Karpas-422 (cell line): ENCODE data around the gene ANO6. TPM values are rescaled to one million over a fixed set of nuclear protein-coding genes. Genes with fewer than 3 reads are reported as not detected.

Experiments
- DNase-seq: peaks from one replicate; pipeline ENCODE4 v3.0.0-alpha.2; 2015
- H2AFZ ChIP-seq: fragments of 200-600 bp; sonication (generic); 2 replicates; pipeline ENCODE4 v1.6.1; 2014; ENCODE audit warnings: antibody characterized with exemption, low read length, mixed read lengths
- H3K27ac ChIP-seq: fragments of 200-600 bp; sonication (generic); 2 replicates; pipeline ENCODE4 v1.5.1; 2014; ENCODE audit warnings: mild to moderate bottlenecking, low read length, moderate library complexity
- H3K27me3 ChIP-seq: fragments of 200-600 bp; sonication (generic); 2 replicates; pipeline ENCODE4 v1.6.1; 2014; ENCODE audit warnings: low read length, mixed read lengths
- H3K36me3 ChIP-seq: fragments of 200-600 bp; sonication (generic); 2 replicates; pipeline ENCODE4 v1.6.1; 2014; ENCODE audit warnings: low read length, mixed read lengths; ENCODE audit not compliant: insufficient read depth
- H3K4me1 ChIP-seq: fragments of 200-600 bp; sonication (generic); 2 replicates; pipeline ENCODE4 v1.6.1; 2014; ENCODE audit warnings: mild to moderate bottlenecking, low read length, mixed read lengths
- H3K4me2 ChIP-seq: fragments of 200-600 bp; sonication (generic); 2 replicates; pipeline ENCODE4 v1.6.1; 2014; ENCODE audit warnings: low read length, low read depth, mild to moderate bottlenecking; ENCODE audit not compliant: poor library complexity, severe bottlenecking
- H3K4me3 ChIP-seq: fragments of 200-600 bp; sonication (generic); 2 replicates; pipeline ENCODE4 v1.5.1; 2014; ENCODE audit warnings: mild to moderate bottlenecking, antibody characterized with exemption, low read length, mixed read lengths
- H3K79me2 ChIP-seq: fragments of 200-600 bp; sonication (generic); 2 replicates; pipeline ENCODE4 v1.6.1; 2014; ENCODE audit warnings: mild to moderate bottlenecking, low read length, mixed read lengths
- H3K9ac ChIP-seq: fragments of 200-600 bp; sonication (generic); 2 replicates; pipeline ENCODE4 v1.6.0; 2014; ENCODE audit warnings: low read length
- H3K9me2 ChIP-seq: fragments of 200-600 bp; sonication (generic), shearing (Covaris generic); replicated peaks from 2 replicates; pipeline ENCODE4 v1.6.0; 2014; ENCODE audit warnings: mild to moderate bottlenecking, low read length, moderate library complexity; ENCODE audit not compliant: insufficient read depth
- H3K9me3 ChIP-seq: fragments of 300-700, 200-600 bp; sonication (generic); 2 replicates; pipeline ENCODE4 v1.6.1; 2014; ENCODE audit warnings: low read length, mixed read lengths
- H4K20me1 ChIP-seq: fragments of 200-600 bp; sonication (generic); 2 replicates; pipeline ENCODE4 v1.6.1; 2014; ENCODE audit warnings: mild to moderate bottlenecking, antibody characterized with exemption, low read length, low read depth; ENCODE audit not compliant: insufficient read depth
- total RNA-seq: library from RNA; depleted of rRNA; stranded (reverse); fragments of >200 nt; shearing (Covaris generic); gene quantifications from 2 replicates; pipeline ENCODE4 v1.2.3, GENCODE V29; 2014; ENCODE audit warnings: low replicate concordance

ANO6 gene
- total RNA-seq, 1 experiment from 2014 or later, result 1.1 TPM

DNA sequence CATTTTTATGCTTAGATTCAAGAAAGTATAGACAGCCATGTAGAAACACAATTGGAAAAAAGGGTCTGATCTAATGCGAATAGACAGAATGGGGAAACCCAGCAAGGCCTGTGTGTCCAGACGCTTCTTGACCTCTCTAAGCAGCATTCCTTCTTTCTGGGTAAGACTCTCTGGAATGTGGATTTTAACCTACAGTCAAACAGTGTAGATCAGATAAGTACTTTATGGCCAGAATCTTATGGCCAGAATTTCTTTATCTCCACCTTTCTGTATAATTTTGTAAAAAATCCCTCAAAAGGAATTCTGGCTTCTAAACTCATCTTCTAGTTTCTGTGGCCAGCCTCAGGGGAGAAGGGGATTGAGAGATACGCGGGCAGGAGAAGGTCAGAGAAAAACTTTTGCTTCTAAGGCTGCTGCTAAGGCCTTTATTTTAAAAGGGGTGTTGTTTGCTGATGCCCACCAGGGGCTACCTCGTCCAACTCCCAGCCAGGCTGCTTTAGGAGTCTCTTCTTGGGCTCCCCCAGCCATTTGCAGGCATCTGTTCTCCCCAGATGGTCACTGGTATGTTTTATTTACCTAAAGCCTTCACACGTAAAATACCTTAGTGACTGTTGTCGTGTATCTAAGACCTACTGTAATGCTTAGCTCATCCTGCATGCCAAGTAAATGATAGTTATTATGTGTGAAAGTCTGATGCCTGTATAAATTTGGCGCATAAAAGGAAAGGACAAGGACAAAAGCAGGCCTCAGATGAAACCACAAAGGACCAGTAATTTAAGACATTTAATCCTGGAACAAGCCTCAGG is 68.4 kb downstream of the ANO6 start:
- no peaks in the 10 kb centered on the region for H3K4me1 ChIP-seq
- no peak overlapping the region for H3K4me3 ChIP-seq
- no peaks in the 10 kb centered on the region for H3K9me3 ChIP-seq
- H3K27me3 ChIP-seq, result 0 out of 2 replicates have a peak, but pooled peaks cover 2% of the 10 kb centered on the region
- H3K4me2 ChIP-seq, result no peak overlapping the region
- H4K20me1 ChIP-seq, result no peaks in the 10 kb centered on the region
- no peaks in the 10 kb centered on the region for H3K79me2 ChIP-seq
- H3K36me3 ChIP-seq, result no peaks in the 10 kb centered on the region
- no peak overlapping the region for H2AFZ ChIP-seq
- DNase-seq, result no peak
- no peak overlapping the region for H3K9ac ChIP-seq
- no peaks in the 10 kb centered on the region for H3K9me2 ChIP-seq
- H3K27ac ChIP-seq, result no peak overlapping the region

DNA sequence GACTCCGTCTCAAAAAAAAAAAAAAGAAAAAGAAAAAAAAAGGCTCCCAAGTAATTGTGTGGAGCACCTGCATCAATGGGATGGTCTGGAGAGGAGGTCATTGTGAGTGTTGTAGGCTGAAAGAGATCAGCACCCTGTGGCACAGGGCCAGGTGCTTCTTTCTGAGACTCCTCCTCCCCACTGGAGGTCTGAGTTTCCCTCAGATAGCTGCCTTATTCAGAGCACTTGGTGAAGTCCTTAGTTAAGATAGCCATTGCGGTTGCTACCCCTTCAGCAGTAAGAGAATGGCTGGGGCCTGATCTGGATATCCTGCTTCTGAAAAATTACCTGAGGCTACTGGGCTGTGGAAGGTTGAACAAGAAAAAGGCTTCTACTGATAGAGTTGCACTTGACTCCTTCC is 69.8 kb downstream of the ANO6 start:
- Histone ChIP-seq H3K79me2 (no peaks in the 10 kb centered on the region), H3K4me3 (no peak overlapping the region), H3K9me3 (no peaks in the 10 kb centered on the region), H3K9me2 (no peaks in the 10 kb centered on the region), H3K9ac (no peak overlapping the region), H3K4me1 (no peaks in the 10 kb centered on the region), H3K4me2 (no peak overlapping the region), H3K36me3 (no peaks in the 10 kb centered on the region), H4K20me1 (no peaks in the 10 kb centered on the region), H3K27me3 (0 out of 2 replicates have a peak, but pooled peaks cover 2% of the 10 kb centered on the region), H2AFZ (no peak overlapping the region), H3K27ac (no peak overlapping the region)
- no peak for DNase-seq

DNA sequence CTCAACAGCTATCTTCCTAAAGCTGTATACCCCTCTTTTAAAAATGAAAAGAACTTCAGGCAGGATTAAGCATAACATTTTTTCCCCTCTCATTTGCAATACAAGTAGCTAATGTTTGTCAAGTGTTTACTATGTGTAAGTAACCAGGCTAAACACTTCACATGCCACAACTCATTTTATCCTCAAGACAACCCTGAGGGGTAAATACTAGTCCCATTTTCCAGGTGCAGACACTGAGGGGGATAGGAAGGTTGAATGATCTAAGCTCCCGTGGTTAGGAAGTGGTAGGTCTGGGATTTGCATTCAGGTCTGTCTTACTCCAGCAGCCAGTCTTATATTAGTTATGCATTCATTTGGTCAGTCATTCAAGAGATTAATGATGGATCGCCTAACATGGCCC is 70.7 kb downstream of the ANO6 start:
- Histone ChIP-seq H4K20me1 (no peaks in the 10 kb centered on the region), H3K36me3 (no peaks in the 10 kb centered on the region), H2AFZ (no peak overlapping the region), H3K9me2 (no peaks in the 10 kb centered on the region), H3K4me2 (no peak overlapping the region), H3K4me1 (no peaks in the 10 kb centered on the region), H3K9ac (no peak overlapping the region), H3K79me2 (no peaks in the 10 kb centered on the region), H3K27ac (no peak overlapping the region), H3K27me3 (0 out of 2 replicates have a peak, but pooled peaks cover 2% of the 10 kb centered on the region), H3K9me3 (no peaks in the 10 kb centered on the region), H3K4me3 (no peak overlapping the region)
- no peak for DNase-seq

DNA sequence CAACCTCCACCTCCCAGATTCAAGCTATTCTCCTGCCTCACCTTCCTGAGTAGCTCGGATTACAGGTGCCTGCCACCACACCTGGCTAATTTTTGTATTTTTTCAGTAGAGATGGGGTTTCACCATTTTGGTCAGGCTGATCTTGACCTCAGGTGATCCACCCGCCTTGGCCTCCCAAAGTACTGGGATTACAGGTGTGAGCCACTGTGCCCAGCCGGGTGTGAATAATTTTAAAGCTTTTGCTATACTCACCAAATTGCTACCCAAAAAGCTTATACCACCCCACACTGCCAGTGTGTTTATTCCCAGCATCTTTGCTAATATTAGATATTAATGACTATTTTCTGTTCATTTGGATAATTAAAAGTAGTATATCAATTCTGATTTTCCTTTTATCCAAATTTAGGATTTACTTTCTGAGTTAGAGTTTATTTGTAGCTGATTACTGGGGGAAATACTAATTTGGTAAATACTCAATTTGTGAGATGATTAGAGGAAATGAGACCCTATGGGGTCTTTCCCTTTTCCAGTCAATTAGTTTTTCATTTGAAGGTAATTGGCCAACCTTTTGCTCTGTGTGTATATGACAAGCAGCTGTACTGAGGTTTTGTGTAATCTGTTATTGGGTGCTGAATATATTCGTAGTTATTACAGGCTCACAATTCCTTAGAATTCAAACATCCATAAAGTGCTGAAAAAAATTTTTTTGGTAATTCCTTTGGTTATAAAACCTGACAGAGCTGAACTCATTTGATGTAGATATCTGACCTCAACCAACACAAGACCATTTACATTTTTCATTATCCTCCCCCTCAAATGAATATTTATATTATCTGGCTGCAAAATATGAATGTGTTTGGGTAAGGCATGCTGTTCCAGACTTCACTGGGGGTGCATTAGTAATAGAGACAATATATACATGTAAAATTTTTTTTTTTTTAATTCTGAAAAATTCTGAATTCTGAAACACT is 73.6 kb downstream of the ANO6 start:
- Histone ChIP-seq H3K79me2 (no peaks in the 10 kb centered on the region), H3K27me3 (no peaks in the 10 kb centered on the region), H4K20me1 (no peaks in the 10 kb centered on the region), H3K4me1 (no peaks in the 10 kb centered on the region), H3K9ac (no peak overlapping the region), H3K4me3 (no peak overlapping the region), H3K27ac (no peak overlapping the region), H3K36me3 (no peaks in the 10 kb centered on the region), H2AFZ (no peak overlapping the region), H3K9me3 (no peaks in the 10 kb centered on the region), H3K4me2 (no peak overlapping the region), H3K9me2 (no peaks in the 10 kb centered on the region)
- no peak for DNase-seq

DNA sequence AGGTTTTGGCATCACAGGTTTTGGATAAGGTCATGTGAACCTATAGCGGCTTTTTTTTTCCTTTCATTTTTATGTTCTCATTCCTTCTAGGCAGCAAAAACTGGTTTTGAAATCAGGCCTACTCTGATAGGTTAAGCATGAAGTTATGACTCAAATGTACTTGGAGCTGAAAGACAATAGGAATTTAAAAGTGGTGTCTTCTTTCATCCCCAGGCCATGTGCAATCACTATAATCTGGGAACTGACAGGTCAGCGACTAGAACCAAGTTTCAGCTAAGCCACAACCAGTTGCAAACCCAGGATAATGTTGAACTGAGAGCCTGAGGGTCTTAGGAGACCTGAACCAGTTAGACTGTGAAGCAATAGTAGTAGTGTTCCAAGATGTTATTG is 74.3 kb downstream of the ANO6 start:
- no peaks in the 10 kb centered on the region for H3K27me3 ChIP-seq
- no peak overlapping the region for H3K4me3 ChIP-seq
- H3K9me2 ChIP-seq, result no peaks in the 10 kb centered on the region
- H3K9ac ChIP-seq, result no peak overlapping the region
- H3K27ac ChIP-seq, result no peak overlapping the region
- no peaks in the 10 kb centered on the region for H3K4me1 ChIP-seq
- no peak overlapping the region for H3K4me2 ChIP-seq
- no peaks in the 10 kb centered on the region for H4K20me1 ChIP-seq
- no peak for DNase-seq
- no peaks in the 10 kb centered on the region for H3K36me3 ChIP-seq
- H2AFZ ChIP-seq, result no peak overlapping the region
- H3K79me2 ChIP-seq, result no peaks in the 10 kb centered on the region
- H3K9me3 ChIP-seq, result no peaks in the 10 kb centered on the region

DNA sequence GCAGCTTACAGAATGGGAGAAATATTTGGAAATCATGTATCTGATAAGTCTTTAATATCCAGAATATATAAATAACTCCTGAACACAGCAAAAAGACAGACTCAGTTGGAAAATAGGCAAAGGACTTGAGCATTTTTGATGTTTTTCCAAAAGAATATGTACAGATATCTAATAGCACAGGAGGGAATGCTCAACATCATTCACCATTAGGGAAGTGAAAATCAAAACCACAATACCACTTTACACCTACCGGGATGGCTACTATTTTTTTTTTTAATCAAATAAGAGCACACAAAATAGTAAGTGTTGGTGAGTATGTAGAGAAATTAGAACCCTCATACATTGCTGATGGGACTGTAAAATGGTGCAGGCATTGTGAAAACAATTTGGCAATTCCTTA is 75.6 kb downstream of the ANO6 start:
- H3K9me3 ChIP-seq, result no peaks in the 10 kb centered on the region
- H3K27ac ChIP-seq, result no peak overlapping the region
- no peak overlapping the region for H2AFZ ChIP-seq

DNA sequence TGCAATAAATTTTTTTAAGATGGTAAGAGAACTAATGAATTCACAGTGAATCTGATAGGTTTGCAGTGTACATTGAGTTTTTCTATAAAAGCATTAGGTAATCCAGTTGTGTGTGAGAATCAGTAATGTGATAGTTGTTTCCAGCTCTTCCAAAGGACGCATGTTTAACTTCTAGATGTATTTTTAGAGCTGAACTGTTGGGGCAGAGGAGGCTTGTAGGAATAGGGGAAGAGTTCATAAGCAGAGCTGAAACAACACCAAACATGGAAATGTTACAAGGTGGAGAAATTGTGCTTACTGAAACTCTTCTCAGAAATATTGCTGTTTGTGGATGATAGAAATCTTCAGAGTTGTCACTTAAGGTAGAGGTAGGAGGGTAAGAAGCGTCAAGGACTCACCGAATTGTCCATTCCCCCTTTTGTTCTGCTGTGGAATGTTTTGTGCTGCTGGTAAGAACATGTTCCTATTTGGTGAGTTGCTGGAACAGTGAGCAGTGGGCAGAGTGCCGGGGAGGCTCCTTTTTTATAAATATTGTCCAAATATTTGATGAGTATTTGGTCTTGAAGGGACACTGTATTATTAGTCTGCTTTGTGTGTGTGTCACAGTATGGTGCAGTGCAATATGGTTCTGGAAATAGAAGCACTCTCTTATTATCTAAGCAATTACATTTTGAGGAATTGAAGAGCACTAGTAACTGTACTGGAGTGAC is 76.7 kb downstream of the ANO6 start:
- H3K9ac ChIP-seq, result no peak overlapping the region
- no peak overlapping the region for H2AFZ ChIP-seq
- H3K79me2 ChIP-seq, result no peaks in the 10 kb centered on the region
- H3K4me1 ChIP-seq, result no peaks in the 10 kb centered on the region
- H4K20me1 ChIP-seq, result no peaks in the 10 kb centered on the region
- no peaks in the 10 kb centered on the region for H3K36me3 ChIP-seq
- H3K27ac ChIP-seq, result no peak overlapping the region
- no peaks in the 10 kb centered on the region for H3K9me3 ChIP-seq
- no peak for DNase-seq
- H3K4me3 ChIP-seq, result no peak overlapping the region
- H3K4me2 ChIP-seq, result no peak overlapping the region
- no peaks in the 10 kb centered on the region for H3K9me2 ChIP-seq
- H3K27me3 ChIP-seq, result no peaks in the 10 kb centered on the region

More for the DNA sequence above, 75.6 kb downstream of the ANO6 start:
- no peak overlapping the region for H3K4me3 ChIP-seq
- H3K9ac ChIP-seq, result no peak overlapping the region
- no peaks in the 10 kb centered on the region for H3K79me2 ChIP-seq
- no peaks in the 10 kb centered on the region for H3K9me2 ChIP-seq
- no peak overlapping the region for H3K4me2 ChIP-seq
- H3K36me3 ChIP-seq, result no peaks in the 10 kb centered on the region
- H4K20me1 ChIP-seq, result no peaks in the 10 kb centered on the region
- no peaks in the 10 kb centered on the region for H3K27me3 ChIP-seq
- no peak for DNase-seq
- H3K4me1 ChIP-seq, result no peaks in the 10 kb centered on the region

DNA sequence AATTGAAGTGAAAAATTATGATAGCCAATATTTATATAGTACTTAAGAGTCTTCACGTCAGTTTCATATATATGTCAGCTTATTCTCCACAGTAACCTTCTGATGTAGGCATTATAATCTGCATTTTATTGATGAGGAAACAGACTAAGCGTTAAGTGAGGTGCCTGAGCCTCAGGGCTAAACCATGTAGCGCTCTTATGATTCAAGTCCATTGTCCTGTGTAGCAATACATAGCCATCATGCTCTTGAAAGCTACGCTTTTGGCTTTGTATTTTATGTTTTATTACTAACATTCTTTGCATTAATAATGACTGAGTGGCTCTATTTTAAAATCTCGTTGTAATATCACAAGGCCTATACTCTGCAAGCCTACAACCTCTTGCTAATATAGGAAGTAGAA is 79.0 kb downstream of the ANO6 start:
- Histone ChIP-seq H3K9ac (no peak overlapping the region), H2AFZ (no peak overlapping the region), H3K36me3 (no peaks in the 10 kb centered on the region), H3K9me3 (no peaks in the 10 kb centered on the region), H3K4me2 (no peak overlapping the region), H3K4me3 (no peak overlapping the region), H3K4me1 (no peaks in the 10 kb centered on the region), H3K79me2 (no peaks in the 10 kb centered on the region), H4K20me1 (no peaks in the 10 kb centered on the region), H3K9me2 (no peaks in the 10 kb centered on the region), H3K27me3 (no peaks in the 10 kb centered on the region), H3K27ac (no peak overlapping the region)
- no peak for DNase-seq
